WTC11 (cell line): ENCODE results near the gene IPO11. TPM values are rescaled to one million over a fixed set of nuclear protein-coding genes. Genes with fewer than 3 reads are reported as not detected.

Experiments used
- ATAC-seq: fragments of 200-7000 bp; cut with Tn5 transposase; 2 replicates; pipeline ENCODE4 v1.10.0; 2021; ENCODE audit warnings: mild to moderate bottlenecking, moderate library complexity
- CTCF ChIA-PET: fragments of 300-600 bp; sonication (Branson Sonifier 250); formaldehyde crosslinking; loops from one replicate; lab custom pipeline; 2021; ENCODE audit warnings: antibody characterized with exemption; lab: Charles Lee
- POLR2A ChIA-PET: fragments of 350-600 bp; sonication (Branson Sonifier 250); formaldehyde crosslinking; loops from one replicate; lab custom pipeline; 2021; ENCODE audit warnings: antibody characterized with exemption; lab: Charles Lee
- DNase-seq: peaks from one replicate; pipeline ENCODE4 v3.0.0; 2021; ENCODE audit warnings: low spot score
- H3K27ac Mint-ChIP-seq: 2 replicates; pipeline ENCODE4 v1.8.0; 2021; ENCODE audit warnings: mixed read lengths
- H3K27me3 Mint-ChIP-seq: 2 replicates; pipeline ENCODE4 v1.8.0; 2021; ENCODE audit warnings: low read depth, mild to moderate bottlenecking, moderate library complexity, mixed read lengths
- H3K36me3 Mint-ChIP-seq: 2 replicates; pipeline ENCODE4 v1.8.0; 2021; ENCODE audit warnings: mixed read lengths
- H3K4me1 Mint-ChIP-seq: 2 replicates; pipeline ENCODE4 v1.8.0; 2022; ENCODE audit warnings: mixed read lengths
- H3K4me3 Mint-ChIP-seq: 2 replicates; pipeline ENCODE4 v1.8.0; 2021; ENCODE audit warnings: mild to moderate bottlenecking, moderate library complexity, mixed read lengths
- H3K9me3 Mint-ChIP-seq: 2 replicates; pipeline ENCODE4 v1.8.0; 2021; ENCODE audit warnings: mixed read lengths
- EMX1 ChIP-seq: fragments of 250-450 bp; sonication (Bioruptor Pico); IDR thresholded peaks from 2 replicates; pipeline ENCODE4 v1.8.0; 2021; ENCODE audit warnings: mild to moderate bottlenecking
- GABPB1 ChIP-seq: sonication (generic); formaldehyde crosslinking; IDR thresholded peaks from 2 replicates; pipeline ENCODE4 v1.8.1; 2023; ENCODE audit warnings: mild to moderate bottlenecking, missing genetic modification reagents
- KAT7 ChIP-seq: sonication (generic); formaldehyde crosslinking; IDR thresholded peaks from 2 replicates; pipeline ENCODE4 v1.8.1; 2023; ENCODE audit warnings: missing genetic modification reagents, mild to moderate bottlenecking, borderline replicate concordance
- TEAD4 ChIP-seq: sonication (generic); formaldehyde crosslinking; IDR thresholded peaks from 2 replicates; pipeline ENCODE4 v1.8.0; 2022; ENCODE audit warnings: mild to moderate bottlenecking, missing genetic modification reagents
- ZNF396 ChIP-seq: fragments of 250-450 bp; sonication (Bioruptor Pico); IDR thresholded peaks from 2 replicates; pipeline ENCODE4 v1.8.0; 2021; ENCODE audit warnings: mild to moderate bottlenecking, moderate library complexity, borderline replicate concordance
- ZNF423 ChIP-seq: fragments of 250-450 bp; sonication (Bioruptor Pico); IDR thresholded peaks from 2 replicates; pipeline ENCODE4 v2.1.2; 2022; ENCODE audit warnings: mild to moderate bottlenecking, moderate library complexity
- total RNA-seq: library from RNA; stranded (reverse); gene quantifications from 3 replicates; pipeline ENCODE4 v1.2.3, GENCODE V29; 2021
- TF ChIP-seq, protein P1 (sequence below): sonication (generic); formaldehyde crosslinking; IDR thresholded peaks from 2 replicates; pipeline ENCODE4 v1.8.1; 2023; ENCODE audit warnings: mild to moderate bottlenecking, missing genetic modification reagents, moderate library complexity
- TF ChIP-seq, protein P2 (sequence below): sonication (generic); formaldehyde crosslinking; IDR thresholded peaks from 2 replicates; pipeline ENCODE4 v1.8.1; 2023; ENCODE audit warnings: mild to moderate bottlenecking, missing genetic modification reagents, borderline replicate concordance
- TF ChIP-seq, protein P3 (sequence below): sonication (generic); formaldehyde crosslinking; IDR thresholded peaks from 2 replicates; pipeline ENCODE4 v1.8.0; 2023; ENCODE audit warnings: mild to moderate bottlenecking, missing genetic modification reagents
- TF ChIP-seq, protein P4 (sequence below): sonication (generic); formaldehyde crosslinking; IDR thresholded peaks from 2 replicates; pipeline ENCODE4 v1.8.0; 2022; ENCODE audit warnings: missing genetic modification reagents
- TF ChIP-seq, protein P5 (sequence below): fragments of 250-450 bp; sonication (Bioruptor Pico); IDR thresholded peaks from 2 replicates; pipeline ENCODE4 v1.9.0; 2021; ENCODE audit warnings: mild to moderate bottlenecking
- TF ChIP-seq, protein P6 (sequence below): fragments of 200-600 bp; IDR thresholded peaks from 2 replicates; pipeline ENCODE4 v1.8.0; 2022; ENCODE audit warnings: antibody characterized with exemption

The IPO11 gene
- total RNA-seq, 1 experiment from 2014 or later: 61.9 TPM

DNA sequence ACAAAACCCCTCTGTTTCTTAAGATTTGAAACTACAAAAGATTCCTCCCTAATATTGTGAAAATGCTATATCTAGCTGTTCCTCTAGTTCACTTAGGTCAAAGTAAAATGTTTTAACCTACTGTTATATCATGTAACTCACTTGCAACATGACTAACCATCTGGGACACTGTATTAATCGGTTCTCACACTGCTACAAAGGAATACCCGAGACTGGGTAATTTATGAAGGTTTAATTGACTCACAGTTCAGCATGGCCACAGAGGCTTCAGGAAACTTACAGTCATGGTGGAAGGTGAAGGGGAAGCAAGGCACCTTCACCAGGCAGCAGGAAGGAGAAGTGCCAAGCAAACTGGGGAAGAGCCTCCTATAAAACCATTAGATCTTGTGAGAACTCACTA lies 43.5 kb upstream of the IPO11 start:
- no peak overlapping the region for H3K27ac Mint-ChIP-seq

DNA sequence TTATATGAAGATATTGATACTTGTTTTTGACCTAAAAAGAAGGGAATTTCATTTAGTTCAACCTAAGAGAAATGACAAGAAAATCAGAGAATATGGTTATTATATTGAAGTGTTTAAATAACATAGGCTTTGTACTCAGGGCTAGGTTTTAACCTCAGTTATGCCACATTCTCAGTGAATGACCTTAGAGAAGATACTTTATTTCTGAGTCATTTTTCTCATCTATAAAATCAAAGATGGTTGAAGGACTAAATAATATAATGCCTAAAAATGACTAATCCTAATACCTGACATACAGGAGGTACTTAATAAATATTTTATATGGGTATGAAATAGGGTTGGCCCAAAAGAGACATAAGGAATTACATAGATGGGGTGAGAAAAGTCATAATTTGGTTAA lies 41.2 kb upstream of the IPO11 start:
- Mint-ChIP-seq H3K36me3 (peaks cover 41% of the 10 kb centered on the region), H3K27me3 (no peaks in the 10 kb centered on the region), H3K4me3 (no peak overlapping the region), H3K4me1 (no peaks in the 10 kb centered on the region), H3K9me3 (no peaks in the 10 kb centered on the region), H3K27ac (no peak overlapping the region)
- ATAC-seq (no peak), DNase-seq (no peak)
- ChIA-PET POLR2A (no interaction called here), CTCF (no interaction called here)
- TF ChIP-seq, protein P1, sequence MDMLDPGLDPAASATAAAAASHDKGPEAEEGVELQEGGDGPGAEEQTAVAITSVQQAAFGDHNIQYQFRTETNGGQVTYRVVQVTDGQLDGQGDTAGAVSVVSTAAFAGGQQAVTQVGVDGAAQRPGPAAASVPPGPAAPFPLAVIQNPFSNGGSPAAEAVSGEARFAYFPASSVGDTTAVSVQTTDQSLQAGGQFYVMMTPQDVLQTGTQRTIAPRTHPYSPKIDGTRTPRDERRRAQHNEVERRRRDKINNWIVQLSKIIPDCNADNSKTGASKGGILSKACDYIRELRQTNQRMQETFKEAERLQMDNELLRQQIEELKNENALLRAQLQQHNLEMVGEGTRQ: no peak
- TF ChIP-seq, protein P2, sequence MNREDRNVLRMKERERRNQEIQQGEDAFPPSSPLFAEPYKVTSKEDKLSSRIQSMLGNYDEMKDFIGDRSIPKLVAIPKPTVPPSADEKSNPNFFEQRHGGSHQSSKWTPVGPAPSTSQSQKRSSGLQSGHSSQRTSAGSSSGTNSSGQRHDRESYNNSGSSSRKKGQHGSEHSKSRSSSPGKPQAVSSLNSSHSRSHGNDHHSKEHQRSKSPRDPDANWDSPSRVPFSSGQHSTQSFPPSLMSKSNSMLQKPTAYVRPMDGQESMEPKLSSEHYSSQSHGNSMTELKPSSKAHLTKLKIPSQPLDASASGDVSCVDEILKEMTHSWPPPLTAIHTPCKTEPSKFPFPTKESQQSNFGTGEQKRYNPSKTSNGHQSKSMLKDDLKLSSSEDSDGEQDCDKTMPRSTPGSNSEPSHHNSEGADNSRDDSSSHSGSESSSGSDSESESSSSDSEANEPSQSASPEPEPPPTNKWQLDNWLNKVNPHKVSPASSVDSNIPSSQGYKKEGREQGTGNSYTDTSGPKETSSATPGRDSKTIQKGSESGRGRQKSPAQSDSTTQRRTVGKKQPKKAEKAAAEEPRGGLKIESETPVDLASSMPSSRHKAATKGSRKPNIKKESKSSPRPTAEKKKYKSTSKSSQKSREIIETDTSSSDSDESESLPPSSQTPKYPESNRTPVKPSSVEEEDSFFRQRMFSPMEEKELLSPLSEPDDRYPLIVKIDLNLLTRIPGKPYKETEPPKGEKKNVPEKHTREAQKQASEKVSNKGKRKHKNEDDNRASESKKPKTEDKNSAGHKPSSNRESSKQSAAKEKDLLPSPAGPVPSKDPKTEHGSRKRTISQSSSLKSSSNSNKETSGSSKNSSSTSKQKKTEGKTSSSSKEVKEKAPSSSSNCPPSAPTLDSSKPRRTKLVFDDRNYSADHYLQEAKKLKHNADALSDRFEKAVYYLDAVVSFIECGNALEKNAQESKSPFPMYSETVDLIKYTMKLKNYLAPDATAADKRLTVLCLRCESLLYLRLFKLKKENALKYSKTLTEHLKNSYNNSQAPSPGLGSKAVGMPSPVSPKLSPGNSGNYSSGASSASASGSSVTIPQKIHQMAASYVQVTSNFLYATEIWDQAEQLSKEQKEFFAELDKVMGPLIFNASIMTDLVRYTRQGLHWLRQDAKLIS (CRISPR knock-in tag): no peak
- TF ChIP-seq, protein P3, sequence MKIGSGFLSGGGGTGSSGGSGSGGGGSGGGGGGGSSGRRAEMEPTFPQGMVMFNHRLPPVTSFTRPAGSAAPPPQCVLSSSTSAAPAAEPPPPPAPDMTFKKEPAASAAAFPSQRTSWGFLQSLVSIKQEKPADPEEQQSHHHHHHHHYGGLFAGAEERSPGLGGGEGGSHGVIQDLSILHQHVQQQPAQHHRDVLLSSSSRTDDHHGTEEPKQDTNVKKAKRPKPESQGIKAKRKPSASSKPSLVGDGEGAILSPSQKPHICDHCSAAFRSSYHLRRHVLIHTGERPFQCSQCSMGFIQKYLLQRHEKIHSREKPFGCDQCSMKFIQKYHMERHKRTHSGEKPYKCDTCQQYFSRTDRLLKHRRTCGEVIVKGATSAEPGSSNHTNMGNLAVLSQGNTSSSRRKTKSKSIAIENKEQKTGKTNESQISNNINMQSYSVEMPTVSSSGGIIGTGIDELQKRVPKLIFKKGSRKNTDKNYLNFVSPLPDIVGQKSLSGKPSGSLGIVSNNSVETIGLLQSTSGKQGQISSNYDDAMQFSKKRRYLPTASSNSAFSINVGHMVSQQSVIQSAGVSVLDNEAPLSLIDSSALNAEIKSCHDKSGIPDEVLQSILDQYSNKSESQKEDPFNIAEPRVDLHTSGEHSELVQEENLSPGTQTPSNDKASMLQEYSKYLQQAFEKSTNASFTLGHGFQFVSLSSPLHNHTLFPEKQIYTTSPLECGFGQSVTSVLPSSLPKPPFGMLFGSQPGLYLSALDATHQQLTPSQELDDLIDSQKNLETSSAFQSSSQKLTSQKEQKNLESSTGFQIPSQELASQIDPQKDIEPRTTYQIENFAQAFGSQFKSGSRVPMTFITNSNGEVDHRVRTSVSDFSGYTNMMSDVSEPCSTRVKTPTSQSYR (CRISPR knock-in tag): no peak
- TF ChIP-seq, protein P4, sequence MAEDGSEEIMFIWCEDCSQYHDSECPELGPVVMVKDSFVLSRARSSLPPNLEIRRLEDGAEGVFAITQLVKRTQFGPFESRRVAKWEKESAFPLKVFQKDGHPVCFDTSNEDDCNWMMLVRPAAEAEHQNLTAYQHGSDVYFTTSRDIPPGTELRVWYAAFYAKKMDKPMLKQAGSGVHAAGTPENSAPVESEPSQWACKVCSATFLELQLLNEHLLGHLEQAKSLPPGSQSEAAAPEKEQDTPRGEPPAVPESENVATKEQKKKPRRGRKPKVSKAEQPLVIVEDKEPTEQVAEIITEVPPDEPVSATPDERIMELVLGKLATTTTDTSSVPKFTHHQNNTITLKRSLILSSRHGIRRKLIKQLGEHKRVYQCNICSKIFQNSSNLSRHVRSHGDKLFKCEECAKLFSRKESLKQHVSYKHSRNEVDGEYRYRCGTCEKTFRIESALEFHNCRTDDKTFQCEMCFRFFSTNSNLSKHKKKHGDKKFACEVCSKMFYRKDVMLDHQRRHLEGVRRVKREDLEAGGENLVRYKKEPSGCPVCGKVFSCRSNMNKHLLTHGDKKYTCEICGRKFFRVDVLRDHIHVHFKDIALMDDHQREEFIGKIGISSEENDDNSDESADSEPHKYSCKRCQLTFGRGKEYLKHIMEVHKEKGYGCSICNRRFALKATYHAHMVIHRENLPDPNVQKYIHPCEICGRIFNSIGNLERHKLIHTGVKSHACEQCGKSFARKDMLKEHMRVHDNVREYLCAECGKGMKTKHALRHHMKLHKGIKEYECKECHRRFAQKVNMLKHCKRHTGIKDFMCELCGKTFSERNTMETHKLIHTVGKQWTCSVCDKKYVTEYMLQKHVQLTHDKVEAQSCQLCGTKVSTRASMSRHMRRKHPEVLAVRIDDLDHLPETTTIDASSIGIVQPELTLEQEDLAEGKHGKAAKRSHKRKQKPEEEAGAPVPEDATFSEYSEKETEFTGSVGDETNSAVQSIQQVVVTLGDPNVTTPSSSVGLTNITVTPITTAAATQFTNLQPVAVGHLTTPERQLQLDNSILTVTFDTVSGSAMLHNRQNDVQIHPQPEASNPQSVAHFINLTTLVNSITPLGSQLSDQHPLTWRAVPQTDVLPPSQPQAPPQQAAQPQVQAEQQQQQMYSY: no peak
- TF ChIP-seq TEAD4 (no peak), ZNF423 (no peak), EMX1 (CRISPR knock-in tag) (no peak), ZNF396 (CRISPR knock-in tag) (no peak), KAT7 (CRISPR knock-in tag) (no peak)
- TF ChIP-seq, protein P5, sequence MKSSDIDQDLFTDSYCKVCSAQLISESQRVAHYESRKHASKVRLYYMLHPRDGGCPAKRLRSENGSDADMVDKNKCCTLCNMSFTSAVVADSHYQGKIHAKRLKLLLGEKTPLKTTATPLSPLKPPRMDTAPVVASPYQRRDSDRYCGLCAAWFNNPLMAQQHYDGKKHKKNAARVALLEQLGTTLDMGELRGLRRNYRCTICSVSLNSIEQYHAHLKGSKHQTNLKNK (CRISPR knock-in tag): no peak
- TF ChIP-seq, protein P6, sequence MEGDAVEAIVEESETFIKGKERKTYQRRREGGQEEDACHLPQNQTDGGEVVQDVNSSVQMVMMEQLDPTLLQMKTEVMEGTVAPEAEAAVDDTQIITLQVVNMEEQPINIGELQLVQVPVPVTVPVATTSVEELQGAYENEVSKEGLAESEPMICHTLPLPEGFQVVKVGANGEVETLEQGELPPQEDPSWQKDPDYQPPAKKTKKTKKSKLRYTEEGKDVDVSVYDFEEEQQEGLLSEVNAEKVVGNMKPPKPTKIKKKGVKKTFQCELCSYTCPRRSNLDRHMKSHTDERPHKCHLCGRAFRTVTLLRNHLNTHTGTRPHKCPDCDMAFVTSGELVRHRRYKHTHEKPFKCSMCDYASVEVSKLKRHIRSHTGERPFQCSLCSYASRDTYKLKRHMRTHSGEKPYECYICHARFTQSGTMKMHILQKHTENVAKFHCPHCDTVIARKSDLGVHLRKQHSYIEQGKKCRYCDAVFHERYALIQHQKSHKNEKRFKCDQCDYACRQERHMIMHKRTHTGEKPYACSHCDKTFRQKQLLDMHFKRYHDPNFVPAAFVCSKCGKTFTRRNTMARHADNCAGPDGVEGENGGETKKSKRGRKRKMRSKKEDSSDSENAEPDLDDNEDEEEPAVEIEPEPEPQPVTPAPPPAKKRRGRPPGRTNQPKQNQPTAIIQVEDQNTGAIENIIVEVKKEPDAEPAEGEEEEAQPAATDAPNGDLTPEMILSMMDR: no peak

More for the DNA sequence above, 43.5 kb upstream of the IPO11 start:
- Mint-ChIP-seq H3K9me3 (no peaks in the 10 kb centered on the region), H3K36me3 (peaks cover 49% of the 10 kb centered on the region), H3K27me3 (no peaks in the 10 kb centered on the region), H3K4me3 (no peak overlapping the region)
- CTCF ChIA-PET: no interaction called here
- no peak for ATAC-seq
- POLR2A ChIA-PET: no interaction called here
- no peak for TF ChIP-seq GABPB1 (CRISPR knock-in tag)
- TF ChIP-seq, all 79 proteins: peak for 0
- DNase-seq: no peak
- no peaks in the 10 kb centered on the region for H3K4me1 Mint-ChIP-seq
